ENCODE data around the gene GATA2.

GATA2 gene

GRCh38 chr3:128491691-128491940 lies 1.4 kb downstream of the GATA2 start:
- TF ChIP-seq CTCF (IDR thresholded peaks at IDR 0.05; ENCODE audit: borderline replicate concordance, insufficient read depth, low read depth, low read length) = no peak
- no peak overlapping the region for H3K4me3 ChIP-seq (ENCODE audit: low read depth, low read length)

- H3K4me3 ChIP-seq (ENCODE audit: low read depth, low read length) = no peak overlapping the region
Measured at GRCh38 chr3:128490915-128491690, 1.9 kb downstream of the GATA2 start.

GRCh38 chr3:128490650-128490914 lies 2.4 kb downstream of the GATA2 start:
- no peak overlapping the region for H3K4me3 ChIP-seq (ENCODE audit: low read depth, low read length)
- TF ChIP-seq CTCF (IDR thresholded peaks at IDR 0.05; ENCODE audit: borderline replicate concordance, insufficient read depth, low read depth, low read length) = no peak

More at GRCh38 chr3:128490915-128491690, 1.9 kb downstream of the GATA2 start:
- no peak for TF ChIP-seq CTCF (IDR thresholded peaks at IDR 0.05; ENCODE audit: borderline replicate concordance, insufficient read depth, low read depth, low read length)

- no peak for TF ChIP-seq CTCF (IDR thresholded peaks at IDR 0.05; ENCODE audit: borderline replicate concordance, insufficient read depth, low read depth, low read length)
Measured at GRCh38 chr3:128489927-128490649, 2.9 kb downstream of the GATA2 start.

GRCh38 chr3:128489674-128489926 lies 3.4 kb downstream of the GATA2 start:
- no peak for TF ChIP-seq CTCF (IDR thresholded peaks at IDR 0.05; ENCODE audit: borderline replicate concordance, insufficient read depth, low read depth, low read length)
- no peak overlapping the region for H3K4me3 ChIP-seq (ENCODE audit: low read depth, low read length)

More at GRCh38 chr3:128489927-128490649, 2.9 kb downstream of the GATA2 start:
- H3K4me3 ChIP-seq (ENCODE audit: low read depth, low read length) = no peak overlapping the region

GRCh38 chr3:128488991-128489673 lies 3.9 kb downstream of the GATA2 start:
- TF ChIP-seq CTCF (IDR thresholded peaks at IDR 0.05; ENCODE audit: borderline replicate concordance, insufficient read depth, low read depth, low read length) = no peak
- H3K4me3 ChIP-seq (ENCODE audit: low read depth, low read length) = no peak overlapping the region

GRCh38 chr3:128488636-128488990 lies 4.4 kb downstream of the GATA2 start:
- no peak overlapping the region for H3K4me3 ChIP-seq (ENCODE audit: low read depth, low read length)
- TF ChIP-seq CTCF (IDR thresholded peaks at IDR 0.05; ENCODE audit: borderline replicate concordance, insufficient read depth, low read depth, low read length) = no peak
